GM12878 (cell line): Measurements from ENCODE around the gene GJD2.

ENCODE experiments used
- BHLHE40 ChIP-seq, 2 experiments: fragments of 450-650 bp in 1 of 2; IDR thresholded peaks; 2 replicates each; pipeline ENCODE4 v1.6.1; 2011 to 2017; ENCODE audit warnings: low read depth in 2 of 2, borderline replicate concordance in 1 of 2, improper control_type of control experiment in 1 of 2, low read length in 1 of 2, mild to moderate bottlenecking in 1 of 2
- BMI1 ChIP-seq: fragments of 450-650 bp; IDR thresholded peaks from 2 replicates; pipeline ENCODE4 v1.6.1; 2016; ENCODE audit warnings: mild to moderate bottlenecking, moderate library complexity, borderline replicate concordance
- CTCF ChIP-seq, 3 experiments: IDR thresholded peaks in 2 of 3; conservative IDR thresholded peaks in 1 of 3; 2 replicates each; pipeline ENCODE4 v1.5.1; 2011; ENCODE audit warnings: low read depth in 3 of 3, low read length in 3 of 3, mild to moderate bottlenecking in 3 of 3, control low read depth in 2 of 3, moderate library complexity in 2 of 3, inconsistent platforms in 1 of 3, mixed read lengths in 1 of 3; ENCODE audit not compliant: control insufficient read depth in 2 of 3, insufficient read depth in 1 of 3; ENCODE audit errors: extremely low read depth in 1 of 3
- EP300 ChIP-seq, 2 experiments: fragments of 150-350 bp in 1 of 2; IDR thresholded peaks; 2 replicates each; pipeline ENCODE4 v1.6.1; 2011 to 2012; ENCODE audit warnings: low read depth in 2 of 2, low read length in 2 of 2, borderline replicate concordance in 1 of 2, improper control_type of control experiment in 1 of 2, inconsistent platforms in 1 of 2; ENCODE audit not compliant: control insufficient read depth in 1 of 2
- KDM1A ChIP-seq: fragments of 200-600 bp; sonication (generic); IDR thresholded peaks from 2 replicates; pipeline ENCODE4 v1.6.1; 2016; ENCODE audit warnings: borderline replicate concordance
- POLR2A ChIP-seq: IDR thresholded peaks from 2 replicates; pipeline ENCODE4 v1.6.1; 2011; ENCODE audit warnings: low read depth, mild to moderate bottlenecking, low read length
- POLR2AphosphoS5 ChIP-seq: IDR thresholded peaks from 2 replicates; pipeline ENCODE4 v1.6.1; 2011; ENCODE audit warnings: mild to moderate bottlenecking, low read length, inconsistent platforms
- SP1 ChIP-seq: IDR thresholded peaks from one replicate; pipeline ENCODE4 v1.6.1; 2011; ENCODE audit warnings: low read depth, low read length
- SRF ChIP-seq, 2 experiments: IDR thresholded peaks; 2 replicates each; pipeline ENCODE4 v1.6.1; 2011; ENCODE audit warnings: low read depth in 2 of 2, low read length in 2 of 2, mild to moderate bottlenecking in 1 of 2, moderate library complexity in 1 of 2
- ZNF274 ChIP-seq: IDR thresholded peaks from one replicate; pipeline ENCODE4 v1.8.0; 2011; ENCODE audit not compliant: insufficient read length, insufficient read depth
- TF ChIP-seq, protein P1 (sequence below): IDR thresholded peaks from 2 replicates; pipeline ENCODE4 v1.6.1; 2011; ENCODE audit warnings: low read depth, mild to moderate bottlenecking, low read length, moderate library complexity, borderline replicate concordance; ENCODE audit errors: extremely low read depth

DNA sequence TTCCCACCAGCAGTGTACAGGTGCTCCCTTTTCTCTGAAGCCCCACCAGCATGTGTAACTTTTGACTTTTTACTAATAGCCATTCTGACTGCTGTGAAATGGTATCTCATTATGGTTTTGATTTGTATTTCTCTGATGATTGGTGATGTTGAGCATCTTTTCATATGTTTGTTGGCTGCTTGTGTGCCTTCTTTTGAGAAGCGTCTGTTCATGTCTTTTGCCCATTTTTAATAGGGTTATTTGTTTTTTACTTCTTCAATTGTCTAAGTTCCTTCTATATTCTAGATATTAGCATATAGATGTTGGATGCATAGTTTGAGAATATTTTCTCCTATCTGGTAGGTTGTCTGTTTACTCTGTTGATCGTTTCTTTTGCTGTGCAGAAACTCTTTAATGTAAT is 25.9 kb upstream of the GJD2 start:
- no peak for TF ChIP-seq POLR2AphosphoS5
- no peak for TF ChIP-seq CTCF (IDR thresholded peaks at IDR 0.05 in 2 of 3, conservative IDR thresholded peaks at IDR 0.05 in 1 of 3; ENCODE audit: control insufficient read depth in 2 of 3, extremely low read depth in 1 of 3, insufficient read depth in 1 of 3, low read depth in 3 of 3, low read length in 3 of 3)
- no peak for TF ChIP-seq SP1
- TF ChIP-seq ZNF274: no peak
- TF ChIP-seq, protein P1, sequence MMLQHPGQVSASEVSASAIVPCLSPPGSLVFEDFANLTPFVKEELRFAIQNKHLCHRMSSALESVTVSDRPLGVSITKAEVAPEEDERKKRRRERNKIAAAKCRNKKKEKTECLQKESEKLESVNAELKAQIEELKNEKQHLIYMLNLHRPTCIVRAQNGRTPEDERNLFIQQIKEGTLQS: no peak
- no peak for TF ChIP-seq EP300 (IDR thresholded peaks at IDR 0.05; ENCODE audit: borderline replicate concordance in 1 of 2, control insufficient read depth in 1 of 2, low read depth in 2 of 2, low read length in 2 of 2)
- no peak for TF ChIP-seq BMI1
- no peak for TF ChIP-seq POLR2A
- TF ChIP-seq KDM1A: no peak
- no peak for TF ChIP-seq SRF (IDR thresholded peaks at IDR 0.05; ENCODE audit: low read depth in 2 of 2, low read length in 2 of 2)
- no peak for TF ChIP-seq BHLHE40 (IDR thresholded peaks at IDR 0.05; ENCODE audit: borderline replicate concordance in 1 of 2, low read depth in 2 of 2, low read length in 1 of 2)
